HG03139 (cell line): ENCODE measurements around the gene SARS2.

Experiments
- ATAC-seq: cut with Tn5 transposase; IDR thresholded peaks from one replicate; pipeline ENCODE4 v1.9.1; 2021; ENCODE audit not compliant: unreplicated experiment

Gene SARS2

DNA sequence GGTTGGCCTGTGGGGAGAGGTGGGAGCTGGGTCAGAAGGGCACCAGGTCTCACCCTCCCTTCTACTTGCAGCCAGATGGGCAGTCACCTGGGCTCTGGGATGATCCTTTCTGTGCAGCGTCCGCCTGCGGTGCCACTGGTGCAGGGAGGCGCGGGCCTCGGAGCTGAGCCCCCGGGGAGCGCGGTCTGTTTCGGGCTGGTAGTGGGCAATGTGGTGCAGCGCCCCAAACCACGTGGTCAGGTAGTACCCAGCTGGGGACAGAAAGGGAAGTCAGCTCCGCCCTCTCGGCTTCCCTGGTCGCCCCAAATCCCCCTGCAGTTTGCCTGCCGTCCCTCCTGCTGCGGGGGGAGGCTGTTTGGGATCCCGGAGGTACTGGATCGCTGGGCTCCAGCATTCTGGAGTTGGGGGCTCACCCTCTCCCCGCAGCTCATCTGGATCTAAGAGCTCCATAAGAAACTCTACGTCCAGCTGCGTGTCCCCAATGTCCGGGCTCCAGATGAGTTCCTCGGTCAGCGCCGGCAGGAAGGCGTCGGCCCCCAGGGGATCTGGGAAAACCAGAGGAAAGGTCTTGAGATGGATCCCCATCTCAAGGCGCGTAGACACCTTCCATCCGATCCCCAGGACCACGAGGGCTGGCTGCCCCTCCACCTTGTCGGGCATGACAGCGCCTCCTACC is 61.3 kb downstream of the SARS2 start:
- ATAC-seq = no peak

DNA sequence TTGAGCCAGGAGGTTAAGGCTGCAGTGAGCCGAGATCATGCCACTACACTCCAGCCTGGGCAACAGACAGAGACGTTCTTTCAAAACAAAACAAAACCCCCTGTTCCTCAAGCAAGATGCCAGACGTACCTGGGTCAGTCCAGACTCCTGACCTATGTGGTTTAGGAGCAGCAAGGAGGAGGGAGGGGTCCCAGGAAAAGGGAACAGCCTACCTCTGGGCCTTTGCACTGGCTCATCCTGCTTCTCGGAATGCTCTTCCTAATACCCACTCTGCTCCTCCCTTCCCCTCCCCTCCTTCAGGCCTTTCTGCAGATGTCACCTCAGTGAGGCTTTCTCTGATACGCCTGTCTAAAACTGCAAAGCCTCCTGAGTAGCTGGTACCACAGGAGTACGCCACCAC is 62.0 kb downstream of the SARS2 start:
- ATAC-seq = no peak

DNA sequence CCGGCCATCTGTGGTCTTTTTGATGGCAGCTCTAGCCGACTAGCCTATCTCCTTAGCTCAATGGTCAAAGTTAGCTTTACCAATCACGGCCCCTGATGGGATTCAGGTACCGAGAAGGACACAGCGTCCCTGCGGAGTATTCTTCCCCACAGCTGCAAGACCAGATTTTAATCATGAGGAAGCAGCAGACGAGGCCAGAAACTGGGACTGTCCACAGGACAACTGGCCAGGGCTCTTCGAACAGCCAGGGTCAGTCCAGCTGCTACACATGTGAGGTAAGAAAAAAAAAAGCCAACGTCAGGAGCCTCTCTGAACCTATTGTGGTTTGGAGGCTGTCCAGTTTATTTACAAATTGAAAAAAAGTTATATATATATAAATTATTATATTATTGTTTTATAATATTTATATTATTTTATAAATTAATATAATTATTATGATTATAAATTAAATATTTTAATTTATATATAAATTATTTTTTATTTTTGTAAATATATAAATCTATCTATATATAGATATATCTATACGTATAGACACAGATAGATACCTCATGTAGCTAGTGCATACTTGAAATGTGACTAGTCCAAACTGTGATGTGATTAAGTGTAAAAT is 63.3 kb downstream of the SARS2 start:
- no peak for ATAC-seq
